ENCODE results near the gene DHX34.
"Not testable (repeated sequence)": the region's sequence is repeated elsewhere in the genome, so short reads cannot be mapped to it uniquely, and the experiment has no call there.

Gene DHX34, protein sequence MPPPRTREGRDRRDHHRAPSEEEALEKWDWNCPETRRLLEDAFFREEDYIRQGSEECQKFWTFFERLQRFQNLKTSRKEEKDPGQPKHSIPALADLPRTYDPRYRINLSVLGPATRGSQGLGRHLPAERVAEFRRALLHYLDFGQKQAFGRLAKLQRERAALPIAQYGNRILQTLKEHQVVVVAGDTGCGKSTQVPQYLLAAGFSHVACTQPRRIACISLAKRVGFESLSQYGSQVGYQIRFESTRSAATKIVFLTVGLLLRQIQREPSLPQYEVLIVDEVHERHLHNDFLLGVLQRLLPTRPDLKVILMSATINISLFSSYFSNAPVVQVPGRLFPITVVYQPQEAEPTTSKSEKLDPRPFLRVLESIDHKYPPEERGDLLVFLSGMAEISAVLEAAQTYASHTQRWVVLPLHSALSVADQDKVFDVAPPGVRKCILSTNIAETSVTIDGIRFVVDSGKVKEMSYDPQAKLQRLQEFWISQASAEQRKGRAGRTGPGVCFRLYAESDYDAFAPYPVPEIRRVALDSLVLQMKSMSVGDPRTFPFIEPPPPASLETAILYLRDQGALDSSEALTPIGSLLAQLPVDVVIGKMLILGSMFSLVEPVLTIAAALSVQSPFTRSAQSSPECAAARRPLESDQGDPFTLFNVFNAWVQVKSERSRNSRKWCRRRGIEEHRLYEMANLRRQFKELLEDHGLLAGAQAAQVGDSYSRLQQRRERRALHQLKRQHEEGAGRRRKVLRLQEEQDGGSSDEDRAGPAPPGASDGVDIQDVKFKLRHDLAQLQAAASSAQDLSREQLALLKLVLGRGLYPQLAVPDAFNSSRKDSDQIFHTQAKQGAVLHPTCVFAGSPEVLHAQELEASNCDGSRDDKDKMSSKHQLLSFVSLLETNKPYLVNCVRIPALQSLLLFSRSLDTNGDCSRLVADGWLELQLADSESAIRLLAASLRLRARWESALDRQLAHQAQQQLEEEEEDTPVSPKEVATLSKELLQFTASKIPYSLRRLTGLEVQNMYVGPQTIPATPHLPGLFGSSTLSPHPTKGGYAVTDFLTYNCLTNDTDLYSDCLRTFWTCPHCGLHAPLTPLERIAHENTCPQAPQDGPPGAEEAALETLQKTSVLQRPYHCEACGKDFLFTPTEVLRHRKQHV

DNA sequence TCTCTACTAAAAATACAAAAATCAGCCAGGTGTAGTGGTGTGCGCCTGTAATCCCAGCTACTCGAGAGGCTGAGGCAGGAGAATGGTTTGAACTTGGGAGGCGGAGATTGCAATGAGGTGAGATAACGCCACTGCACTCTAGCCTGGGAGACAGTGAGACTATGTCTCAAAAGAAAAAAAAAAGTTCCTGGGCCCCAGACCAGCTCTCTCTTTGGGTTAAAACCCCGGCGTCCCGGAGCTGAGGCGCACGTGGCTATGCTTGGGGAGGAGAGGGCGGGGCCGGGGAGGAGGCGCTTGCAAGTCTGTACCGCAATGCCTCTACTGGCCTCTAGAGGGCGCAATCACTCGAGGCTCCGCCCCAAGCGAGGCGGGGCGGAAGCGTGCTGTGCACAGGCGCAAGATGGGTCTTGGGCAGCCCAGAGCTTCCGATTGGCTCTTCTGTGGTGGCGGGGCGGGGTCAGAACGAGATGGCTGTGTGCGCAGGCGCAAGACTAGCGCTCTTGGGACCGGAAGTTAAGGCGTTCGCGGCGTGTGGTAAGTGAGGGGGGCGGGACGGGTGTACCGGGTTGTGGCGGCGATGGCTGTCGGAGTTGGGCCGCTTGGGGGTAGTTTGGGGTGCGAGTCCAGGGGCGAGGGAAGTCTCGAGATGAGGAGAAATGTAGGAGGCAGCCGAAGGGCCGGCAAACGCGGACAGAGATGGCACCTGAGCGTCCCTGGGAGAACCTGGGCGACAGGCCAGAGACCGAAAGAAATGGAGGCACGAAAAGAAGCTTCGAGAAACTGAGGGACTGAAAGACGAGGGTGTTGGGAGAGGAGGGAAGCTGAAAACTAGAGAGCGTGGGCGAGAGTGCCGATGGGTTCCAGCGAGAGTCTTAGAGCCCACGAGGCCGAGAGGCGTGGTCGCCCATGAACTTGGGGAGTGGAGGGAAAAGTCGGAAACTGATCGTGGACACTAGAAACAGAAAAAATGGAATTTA is at the start of gene DHX34:
Gene DHX34 (plus strand): TSS at position 497 of the 977 bp plus-strand sequence. CDS start 3,716 bp downstream, outside the sequence.
- peak; percentile 99 for DNase-seq

DNA sequence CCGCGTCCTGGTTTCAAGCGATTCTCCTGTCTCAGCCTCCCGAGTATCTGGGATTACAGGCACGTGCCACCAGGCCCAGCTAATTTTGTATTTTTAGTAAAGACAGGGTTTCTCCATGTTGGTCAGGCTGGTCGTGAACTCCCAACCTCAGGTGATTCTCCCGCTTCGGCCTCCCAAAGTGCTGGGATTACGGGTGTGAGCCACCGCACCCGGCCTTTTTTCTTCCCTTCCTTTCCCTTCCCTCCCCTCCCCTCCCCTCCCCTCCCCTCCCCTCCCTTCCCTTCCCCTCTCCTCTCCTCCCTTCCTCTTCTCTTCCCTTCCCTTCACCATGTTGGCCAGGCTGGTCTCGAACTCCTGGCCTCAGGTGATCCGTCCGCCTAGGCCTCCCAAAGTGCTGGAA is 48.2 kb upstream of the DHX34 start:
- DNase-seq: not testable (repeated sequence)

DNA sequence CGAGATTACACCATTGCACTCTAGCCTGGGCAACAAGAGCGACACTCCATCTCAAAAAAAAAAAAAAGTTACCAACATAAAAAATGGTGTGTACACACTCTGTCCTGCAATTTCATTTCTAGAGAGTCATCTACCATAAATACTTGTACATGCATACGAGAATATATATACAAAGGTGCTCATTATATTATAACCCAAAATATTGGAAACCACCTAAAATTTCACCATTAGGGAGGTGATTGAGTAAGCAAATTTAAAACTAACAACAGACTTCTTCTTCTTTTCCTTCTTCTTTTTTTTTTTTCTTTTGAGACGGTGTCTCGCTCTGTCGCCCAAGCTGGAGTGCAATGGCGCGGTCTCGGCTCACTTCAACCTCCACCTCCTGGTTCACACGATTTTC is 46.9 kb upstream of the DHX34 start:
- DNase-seq: no peak

DNA sequence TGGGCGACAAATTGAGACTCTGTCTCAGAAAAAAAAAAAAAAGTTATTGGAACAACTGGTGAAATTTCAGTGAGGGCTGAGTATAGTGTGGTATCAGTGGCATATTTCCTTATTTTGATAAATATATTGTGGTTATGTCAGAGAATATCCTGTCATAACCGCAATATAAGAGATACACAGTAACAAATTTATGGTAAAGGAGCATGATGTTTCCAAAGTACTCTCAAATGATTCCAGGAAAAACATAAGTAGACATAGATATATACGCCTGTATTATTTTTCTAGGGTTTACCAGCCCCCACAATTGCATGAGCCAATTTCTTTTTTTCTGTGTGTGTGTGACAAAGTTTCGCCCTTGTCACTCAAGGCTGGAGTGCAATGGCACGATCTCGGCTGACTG is 45.1 kb upstream of the DHX34 start:
- DNase-seq: no peak

DNA sequence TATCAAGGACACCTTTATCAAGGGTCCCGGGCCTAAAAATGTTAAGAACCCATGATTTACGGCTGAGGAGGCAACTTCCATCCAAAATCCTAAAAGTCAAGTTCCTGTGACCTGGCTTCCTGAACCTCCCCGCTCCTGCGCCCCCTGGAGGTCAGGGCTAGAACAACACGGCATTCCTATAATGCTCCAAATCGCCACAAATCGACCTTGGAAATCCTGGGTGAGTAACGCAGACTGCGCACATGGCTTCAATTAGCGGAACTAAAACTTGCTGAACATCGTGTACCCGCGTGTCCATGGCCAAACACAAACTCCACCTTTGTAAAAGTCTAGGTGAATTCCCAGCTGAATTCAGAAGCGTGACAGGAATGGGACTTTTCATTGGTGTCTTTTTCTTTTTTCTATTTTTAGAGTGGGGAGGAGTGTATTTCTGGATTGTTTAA is 43.8 kb upstream of the DHX34 start:
- no peak for DNase-seq

DNA sequence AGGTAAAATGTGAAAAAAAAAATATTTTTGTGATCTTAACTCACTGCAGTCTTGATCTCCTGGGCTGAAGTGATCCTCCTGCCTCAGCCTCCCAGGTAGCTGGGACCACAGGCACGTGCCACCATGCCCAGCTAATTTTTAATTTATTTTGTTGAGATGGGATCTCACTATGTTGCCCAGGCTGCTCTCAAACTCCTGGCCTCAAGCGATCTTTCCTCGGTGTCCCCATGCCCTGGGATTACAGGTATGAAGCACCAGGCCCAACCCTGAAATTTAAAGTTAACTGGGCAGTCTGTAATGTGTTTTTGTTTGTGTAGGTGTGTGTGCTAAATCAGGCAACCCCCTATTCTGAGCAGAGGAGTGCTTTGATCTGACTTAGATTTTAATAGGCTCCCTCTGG is 42.8 kb upstream of the DHX34 start:
- no peak for DNase-seq

DNA sequence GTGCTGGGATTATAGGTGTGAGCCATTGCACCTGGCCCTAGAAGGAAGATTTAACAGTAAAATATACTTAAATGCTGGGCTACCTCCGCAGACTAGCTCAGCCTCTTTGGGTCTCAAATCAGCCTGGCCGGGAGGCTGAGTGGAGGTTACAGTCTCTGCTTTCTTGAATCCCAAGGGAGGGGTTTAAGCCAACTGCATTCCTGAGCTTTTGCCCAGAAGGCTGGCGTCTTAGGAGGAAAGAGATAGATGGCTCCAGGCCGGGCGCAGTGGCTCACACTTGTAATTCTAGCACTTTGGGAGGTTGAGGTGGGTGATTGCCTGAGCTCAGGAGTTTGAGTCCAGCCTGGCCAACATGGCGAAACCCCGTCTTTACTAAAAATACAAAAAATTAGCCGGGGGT is 40.1 kb upstream of the DHX34 start:
- no peak for DNase-seq

DNA sequence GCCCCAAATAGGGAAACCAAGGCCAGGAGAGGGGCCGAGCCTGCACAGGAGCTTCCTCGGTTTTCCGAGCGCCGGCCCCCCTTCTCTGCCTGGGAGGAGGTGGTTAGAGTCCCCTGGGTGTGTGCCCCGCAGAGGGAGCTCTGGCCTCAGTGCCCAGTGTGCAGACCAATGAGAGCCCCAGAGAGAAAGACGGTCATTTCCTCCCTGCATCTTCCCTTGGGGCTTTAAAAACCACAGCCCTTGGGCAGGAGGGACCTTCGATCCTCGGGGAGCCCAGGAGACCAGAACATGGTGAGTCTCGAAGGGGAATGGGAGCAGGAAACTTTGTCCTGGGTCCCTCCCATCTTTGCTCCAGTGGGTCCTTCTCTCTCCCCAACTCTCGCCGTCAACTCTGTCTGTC is 39.5 kb upstream of the DHX34 start, which contains the start of gene C5AR1:
Gene C5AR1 (plus strand): TSS at position 254 of the 400 bp plus-strand sequence. CDS start 35 bp downstream, at position 289.
- DNase-seq: no peak

DNA sequence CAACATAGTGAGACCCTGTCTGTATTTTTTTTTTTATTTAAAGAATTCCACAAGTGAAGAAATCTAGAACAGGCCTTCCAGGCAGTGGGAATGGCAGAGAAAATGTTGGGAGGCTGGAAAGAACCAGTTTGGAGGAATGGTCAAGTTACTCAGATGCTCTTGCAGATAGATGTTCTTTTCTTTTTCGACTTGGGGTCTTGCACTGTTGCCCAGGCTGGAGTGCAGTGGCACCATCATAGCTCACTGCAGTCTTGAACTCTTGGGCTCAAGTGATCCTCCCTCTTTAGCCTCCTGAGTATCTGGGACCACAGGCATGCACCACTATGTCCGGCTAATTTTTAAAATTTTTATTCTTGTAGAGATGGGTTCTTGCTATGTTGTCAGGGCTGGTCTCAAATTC is 38.8 kb upstream of the DHX34 start:
- DNase-seq: no peak

DNA sequence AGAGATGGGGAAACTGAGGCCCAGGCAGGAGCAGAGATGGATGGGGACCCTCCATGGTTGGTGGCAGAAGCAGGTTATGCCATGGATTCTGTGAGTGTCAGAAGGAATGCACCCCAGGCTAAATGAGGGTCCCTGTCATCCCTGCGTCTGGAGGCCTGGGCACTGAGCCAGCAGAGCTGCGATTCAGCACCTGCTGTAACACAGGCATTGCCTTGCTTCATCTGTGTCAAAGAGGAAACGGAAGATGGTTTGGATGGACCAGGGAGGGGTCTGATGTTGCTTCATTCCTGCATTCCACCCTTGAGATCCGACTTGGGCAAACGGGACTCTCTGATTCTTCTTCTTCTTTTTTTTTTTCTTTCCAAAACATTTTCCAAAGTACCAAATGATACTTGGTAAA is 38.3 kb upstream of the DHX34 start:
- no peak for DNase-seq

DNA sequence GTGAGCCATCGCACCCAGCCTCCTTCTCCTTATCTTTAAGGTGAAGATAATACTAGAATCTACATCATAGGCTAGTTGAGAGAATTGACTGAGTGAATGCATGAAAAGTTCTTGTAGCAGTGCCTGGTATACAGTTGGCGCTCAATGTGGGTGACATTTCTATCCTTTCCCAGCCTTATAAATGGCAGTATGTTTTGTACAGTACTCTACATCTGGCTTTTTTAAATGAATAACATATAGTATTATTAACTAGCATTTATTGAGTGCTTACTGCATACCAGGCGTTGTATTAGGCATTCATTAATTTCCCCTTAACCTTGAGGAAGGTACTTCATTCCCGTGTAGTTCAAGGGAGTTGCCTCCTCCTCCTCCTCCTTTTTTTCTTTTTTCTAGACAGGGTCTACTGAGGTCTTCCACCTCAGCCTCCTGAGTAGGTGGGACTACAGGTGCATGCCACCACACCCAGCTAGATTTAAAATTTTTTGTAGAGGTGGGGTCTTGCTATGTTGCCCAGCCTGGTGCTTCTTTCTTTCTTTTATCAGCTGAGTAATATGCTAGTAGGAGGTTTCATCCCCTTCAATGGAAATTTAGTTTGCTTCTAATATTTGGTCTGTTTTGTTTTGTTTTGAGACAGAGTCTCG is 36.6 kb upstream of the DHX34 start:
- DNase-seq: no peak

DNA sequence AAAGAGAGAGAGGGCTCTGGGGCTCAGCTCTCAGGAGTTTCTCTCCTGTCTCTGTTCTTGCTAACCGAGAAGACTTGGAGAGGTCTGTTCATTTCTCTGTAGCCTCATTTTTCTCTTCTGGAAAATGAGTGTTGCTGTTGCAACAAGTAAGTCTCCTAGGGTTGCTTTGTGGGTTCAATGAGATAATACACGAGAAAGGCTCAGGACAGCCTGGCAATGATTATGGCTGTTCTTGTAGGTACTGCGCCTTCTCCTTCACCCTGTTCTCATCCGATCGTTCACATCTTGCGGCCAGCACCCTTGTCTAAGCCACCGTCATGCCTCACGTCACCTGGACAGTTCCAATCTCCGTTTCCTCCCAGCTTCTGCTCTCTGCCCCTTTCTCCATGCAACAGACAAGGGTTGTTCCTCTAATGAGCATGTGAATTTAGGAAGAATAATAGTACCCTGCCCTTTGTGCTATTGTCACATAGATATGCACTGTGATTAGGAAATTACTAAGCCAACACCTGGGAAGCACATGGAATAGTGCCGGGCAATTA is 35.3 kb upstream of the DHX34 start:
- DNase-seq: no peak

DNA sequence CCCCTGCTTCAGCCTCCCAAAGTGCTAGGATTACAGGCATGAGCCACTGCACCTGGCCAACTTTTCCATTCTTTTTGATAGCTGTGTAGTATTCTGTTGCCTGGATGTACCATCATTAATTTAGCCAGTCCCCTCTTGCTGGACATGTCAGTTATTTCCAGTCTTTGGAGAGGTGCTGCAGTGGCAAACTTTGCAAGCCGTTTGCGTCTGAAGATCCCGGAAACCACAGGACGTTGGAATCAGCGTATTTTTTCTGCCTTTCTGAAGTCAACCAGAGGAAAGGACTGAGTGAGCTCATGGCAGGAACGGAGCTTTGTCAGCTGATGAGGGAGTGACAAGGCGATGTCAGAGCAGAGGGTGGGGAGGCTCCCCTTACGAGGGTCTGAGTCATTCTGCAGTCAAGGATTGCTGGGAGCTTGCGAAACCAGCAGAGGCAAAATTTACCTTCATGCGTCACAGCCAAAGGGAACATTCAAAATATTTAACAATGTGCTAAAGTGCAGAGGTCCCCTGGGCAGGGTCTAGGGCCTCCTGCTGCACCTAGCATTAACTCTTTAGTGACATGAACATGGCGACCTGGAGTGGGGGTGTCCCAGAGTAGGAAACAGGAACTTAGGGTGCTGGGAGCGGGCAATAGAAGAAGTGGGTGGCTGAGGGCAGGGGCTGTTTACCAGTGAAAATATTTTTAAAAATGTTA is 33.8 kb upstream of the DHX34 start:
- peak; percentile 47 for DNase-seq

DNA sequence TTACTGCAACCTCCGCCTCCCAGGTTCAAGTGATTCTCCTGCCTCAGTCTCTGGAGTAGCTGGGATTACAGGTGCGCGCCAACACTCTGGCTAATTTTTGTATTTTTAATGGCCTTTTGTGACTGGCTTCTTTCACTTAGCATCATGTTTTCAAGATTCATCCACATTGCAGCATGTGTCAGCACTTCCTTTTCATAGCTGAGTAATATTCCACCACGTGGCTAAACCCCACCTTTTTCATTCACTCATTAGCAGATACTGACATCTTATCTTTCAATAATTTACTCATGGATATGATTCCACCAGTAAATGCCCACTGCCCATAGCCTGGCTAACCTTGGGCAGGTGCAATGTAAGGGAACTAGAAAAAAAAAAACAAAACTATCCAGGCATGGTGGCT is 32.6 kb upstream of the DHX34 start:
- no peak for DNase-seq

DNA sequence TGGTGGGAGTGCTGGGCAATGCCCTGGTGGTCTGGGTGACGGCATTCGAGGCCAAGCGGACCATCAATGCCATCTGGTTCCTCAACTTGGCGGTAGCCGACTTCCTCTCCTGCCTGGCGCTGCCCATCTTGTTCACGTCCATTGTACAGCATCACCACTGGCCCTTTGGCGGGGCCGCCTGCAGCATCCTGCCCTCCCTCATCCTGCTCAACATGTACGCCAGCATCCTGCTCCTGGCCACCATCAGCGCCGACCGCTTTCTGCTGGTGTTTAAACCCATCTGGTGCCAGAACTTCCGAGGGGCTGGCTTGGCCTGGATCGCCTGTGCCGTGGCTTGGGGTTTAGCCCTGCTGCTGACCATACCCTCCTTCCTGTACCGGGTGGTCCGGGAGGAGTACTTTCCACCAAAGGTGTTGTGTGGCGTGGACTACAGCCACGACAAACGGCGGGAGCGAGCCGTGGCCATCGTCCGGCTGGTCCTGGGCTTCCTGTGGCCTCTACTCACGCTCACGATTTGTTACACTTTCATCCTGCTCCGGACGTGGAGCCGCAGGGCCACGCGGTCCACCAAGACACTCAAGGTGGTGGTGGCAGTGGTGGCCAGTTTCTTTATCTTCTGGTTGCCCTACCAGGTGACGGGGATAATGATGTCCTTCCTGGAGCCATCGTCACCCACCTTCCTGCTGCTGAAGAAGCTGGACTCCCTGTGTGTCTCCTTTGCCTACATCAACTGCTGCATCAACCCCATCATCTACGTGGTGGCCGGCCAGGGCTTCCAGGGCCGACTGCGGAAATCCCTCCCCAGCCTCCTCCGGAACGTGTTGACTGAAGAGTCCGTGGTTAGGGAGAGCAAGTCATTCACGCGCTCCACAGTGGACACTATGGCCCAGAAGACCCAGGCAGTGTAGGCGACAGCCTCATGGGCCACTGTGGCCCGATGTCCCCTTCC is 28.9 kb upstream of the DHX34 start:
- no peak for DNase-seq

DNA sequence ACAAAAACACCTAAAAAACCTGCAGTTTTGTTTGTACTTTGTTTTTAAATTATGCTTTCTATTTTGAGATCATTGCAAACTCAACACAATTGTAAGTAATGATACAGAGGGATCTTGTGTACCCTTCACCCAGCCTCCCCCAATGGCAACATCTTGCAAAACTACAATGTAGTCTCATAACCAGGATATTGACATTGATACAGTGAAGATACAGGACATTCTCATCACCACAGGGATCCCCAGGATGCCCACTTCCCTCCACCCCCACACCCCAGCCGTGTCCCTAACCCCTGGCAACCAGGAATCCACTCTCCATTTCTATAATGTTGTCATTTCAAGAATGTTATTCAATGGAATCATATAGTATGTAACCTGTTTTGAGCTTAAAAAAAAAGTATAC is 27.5 kb upstream of the DHX34 start:
- DNase-seq: no peak

DNA sequence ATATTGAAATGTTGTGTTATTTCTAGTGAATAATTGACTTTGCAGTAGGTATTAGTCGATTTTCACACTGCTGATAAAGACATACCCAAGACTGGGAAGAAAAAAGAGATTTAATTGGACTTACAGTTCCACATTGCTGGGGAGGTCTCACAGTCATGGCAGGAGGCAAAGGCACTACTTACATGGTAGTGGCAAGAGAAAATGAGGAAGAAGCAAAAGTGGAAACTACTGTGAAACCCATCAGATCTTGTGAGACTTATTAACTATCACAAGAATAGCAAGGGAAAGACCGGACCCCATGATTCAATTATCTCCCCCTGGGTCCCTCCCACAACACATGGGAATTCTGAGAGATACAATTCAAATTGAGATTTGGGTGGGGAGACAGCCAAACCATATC is 27.1 kb upstream of the DHX34 start:
- no peak for DNase-seq

DNA sequence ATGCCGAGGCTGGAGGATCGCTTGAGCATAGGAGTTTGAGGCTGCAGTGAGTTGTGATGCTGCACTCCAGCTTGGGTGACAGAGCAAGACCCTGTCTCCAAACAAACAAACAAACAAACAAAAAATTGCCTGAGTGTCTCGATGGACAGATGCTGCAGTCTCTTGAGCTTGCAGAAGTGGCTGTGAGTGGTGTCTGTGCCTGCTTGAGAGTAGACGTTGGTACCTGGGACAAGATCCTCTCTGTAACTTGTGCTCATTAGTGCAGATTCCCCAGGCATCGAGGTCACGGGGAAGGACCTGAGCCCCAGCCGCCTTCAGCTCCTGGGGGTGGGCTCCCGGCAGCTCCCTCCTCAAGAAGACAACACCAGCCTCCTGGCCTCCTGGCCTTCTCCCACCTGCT is 25.7 kb upstream of the DHX34 start:
- no peak for DNase-seq

DNA sequence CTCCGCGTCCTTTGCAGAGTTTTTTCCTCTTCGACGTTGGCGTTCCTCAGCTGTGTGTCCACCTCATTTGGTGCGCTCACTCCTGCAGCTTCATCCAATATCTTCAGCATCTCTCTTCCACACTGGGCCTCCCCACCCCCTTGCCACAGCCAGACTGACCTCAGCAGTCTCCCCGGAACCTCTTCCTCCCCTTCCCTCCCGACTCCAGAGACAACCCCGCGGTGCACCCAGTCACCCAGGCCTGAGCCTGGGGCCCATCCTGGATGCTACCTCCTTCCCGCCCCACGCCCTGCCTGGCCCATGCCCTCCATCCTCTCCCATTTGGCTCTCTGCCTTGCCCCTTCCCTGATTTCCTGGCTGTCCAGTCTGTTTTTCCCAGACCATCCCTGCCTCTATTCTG is 25.2 kb upstream of the DHX34 start:
- DNase-seq: no peak
